Forelimb muscle (tissue), 1 donor: ENCODE measurements around the gene CCDC192. TPM values are rescaled to one million over a fixed set of nuclear protein-coding genes. Genes with fewer than 3 reads are reported as not detected.
"Not testable (repeated sequence)": the region's sequence is repeated elsewhere in the genome, so short reads cannot be mapped to it uniquely, and the experiment has no call there.

Source experiments
- DNase-seq: peaks from one replicate; pipeline ENCODE4 v3.0.0-alpha.2; 2013; ENCODE audit warnings: low read depth
- polyA plus RNA-seq: library from polyadenylated mRNA; unstranded; fragments of 120-200 nt; gene quantifications from one replicate; pipeline ENCODE4 v1.2.1, GENCODE V29; 2013; ENCODE audit not compliant: insufficient read length

The CCDC192 gene
- polyA plus RNA-seq, 1 donor, result 0.48 TPM

- DNase-seq, result no peak
Measured at GRCh38 chr5:127762412-127762811, 59.2 kb downstream of the CCDC192 start.

- DNase-seq, result no peak
Measured at GRCh38 chr5:127766676-127767335, 63.6 kb downstream of the CCDC192 start.

DNA sequence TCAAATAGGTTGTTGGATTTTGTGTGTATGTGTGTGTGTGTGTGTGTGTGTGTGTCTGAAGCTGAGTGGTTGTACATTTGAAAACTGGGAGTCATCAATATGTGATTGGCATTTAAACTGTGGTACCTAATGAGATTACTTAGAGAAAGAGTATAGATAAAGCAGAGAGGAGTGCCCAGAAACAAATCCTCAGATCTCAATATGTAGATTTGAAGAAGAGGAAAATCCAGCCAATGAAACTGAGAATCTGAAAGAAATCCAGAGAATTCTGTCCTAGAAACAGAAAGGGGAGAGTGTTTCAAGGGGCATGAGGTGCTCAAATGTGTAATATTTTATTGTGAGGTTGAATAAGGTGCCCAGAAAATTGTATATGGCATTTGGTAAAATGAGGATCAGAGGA lies 66.2 kb downstream of the CCDC192 start:
- DNase-seq, result no peak

DNA sequence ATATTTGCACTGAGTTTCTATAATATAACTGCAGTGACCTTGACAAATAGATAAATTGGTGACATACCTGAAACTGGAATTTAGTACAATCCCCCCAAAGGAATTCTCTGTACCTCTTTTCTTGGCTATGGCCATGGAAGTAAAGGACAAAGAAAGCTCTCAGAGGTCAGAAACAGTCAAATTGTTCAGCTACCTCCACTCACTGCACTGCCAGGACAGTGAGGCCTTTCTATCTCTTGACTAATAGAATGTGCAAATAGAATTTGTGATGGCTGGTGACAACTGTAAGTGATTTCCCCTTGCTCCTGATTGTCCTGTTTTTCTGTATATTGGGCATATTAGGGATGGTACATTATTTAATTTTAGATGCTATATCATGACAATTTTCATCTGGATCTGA lies 67.1 kb downstream of the CCDC192 start:
- no peak for DNase-seq

DNA sequence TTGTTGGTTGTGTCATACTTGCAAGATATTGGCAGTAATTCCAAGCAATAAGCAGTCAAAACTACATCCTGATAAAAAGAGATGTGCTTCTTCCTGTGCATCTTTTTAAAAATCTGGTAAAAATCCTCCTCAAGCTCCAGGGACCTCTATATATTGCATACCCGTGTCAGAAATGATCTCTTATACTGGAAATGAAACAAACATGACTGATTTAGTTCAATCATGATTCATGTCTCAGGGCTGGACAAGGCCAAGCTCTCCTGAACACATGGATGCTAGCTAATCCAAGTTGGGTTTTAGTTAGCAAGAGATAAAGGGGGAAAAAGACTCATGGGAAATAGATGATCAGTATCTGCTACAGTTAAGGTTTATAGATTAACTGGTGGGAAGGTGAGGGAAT lies 69.3 kb downstream of the CCDC192 start:
- no peak for DNase-seq

DNA sequence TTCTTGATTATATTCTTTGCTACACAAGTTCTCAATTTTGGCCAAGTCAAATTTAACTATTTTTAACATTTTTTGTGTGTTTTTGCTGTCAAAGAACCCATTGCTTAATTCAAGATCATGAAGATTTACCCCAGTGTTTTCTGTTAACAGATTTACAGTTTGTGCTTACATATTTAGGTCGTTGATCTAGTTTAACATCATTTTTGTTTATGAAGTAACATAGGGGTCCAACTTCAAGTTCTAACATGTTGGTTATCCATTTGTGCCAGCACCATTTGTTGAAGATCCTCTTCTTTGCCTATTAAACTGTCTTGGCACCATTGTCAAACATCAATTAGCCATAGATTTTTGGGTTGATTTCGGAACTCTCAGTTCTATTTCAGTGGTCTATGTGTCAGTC lies 71.0 kb downstream of the CCDC192 start:
- DNase-seq, result no peak

DNA sequence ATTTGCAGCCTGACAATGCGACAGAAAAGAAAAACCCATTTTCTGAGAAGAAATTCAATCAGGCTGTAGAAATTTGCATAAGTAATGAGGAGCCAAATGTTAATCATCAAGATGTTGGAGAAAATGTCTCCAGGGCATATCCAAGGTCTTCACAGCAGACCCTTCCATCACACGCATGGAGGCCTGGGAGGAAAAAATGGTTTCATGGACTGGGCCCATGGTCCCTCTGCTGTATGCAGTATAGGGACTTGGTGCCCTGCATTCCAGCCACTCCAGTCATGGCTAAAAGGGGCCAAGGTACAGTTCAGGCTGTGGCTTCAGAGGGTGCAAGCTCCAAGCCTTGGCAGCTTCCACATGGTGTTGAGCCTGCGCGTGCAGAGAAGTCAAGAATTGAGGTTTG lies 73.3 kb downstream of the CCDC192 start:
- no peak for DNase-seq

GRCh38 chr5:127777957-127778356 lies 74.8 kb downstream of the CCDC192 start:
- no peak for DNase-seq

DNA sequence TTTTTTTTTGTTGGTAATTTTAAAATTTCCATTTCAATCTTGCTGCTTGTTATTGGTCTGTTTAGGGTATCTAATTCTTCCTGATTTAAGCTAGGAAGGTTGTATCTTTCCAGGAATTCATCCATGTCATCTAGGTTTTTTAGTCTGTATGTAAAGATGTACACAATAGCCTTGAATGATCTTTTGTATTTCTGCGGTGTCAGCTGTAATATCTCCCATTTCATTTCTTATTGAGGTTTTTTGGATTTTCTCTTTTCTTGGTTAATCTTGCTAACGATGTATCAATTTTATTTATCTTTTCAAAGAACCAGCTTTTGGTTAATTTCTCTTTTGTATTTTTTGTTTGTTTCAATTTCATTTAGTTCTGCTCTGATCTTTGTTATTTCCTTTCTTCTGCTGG lies 79.3 kb downstream of the CCDC192 start:
- DNase-seq, result not testable (repeated sequence)

- no peak for DNase-seq
Measured at GRCh38 chr5:127785098-127785927, 82.1 kb downstream of the CCDC192 start.

DNA sequence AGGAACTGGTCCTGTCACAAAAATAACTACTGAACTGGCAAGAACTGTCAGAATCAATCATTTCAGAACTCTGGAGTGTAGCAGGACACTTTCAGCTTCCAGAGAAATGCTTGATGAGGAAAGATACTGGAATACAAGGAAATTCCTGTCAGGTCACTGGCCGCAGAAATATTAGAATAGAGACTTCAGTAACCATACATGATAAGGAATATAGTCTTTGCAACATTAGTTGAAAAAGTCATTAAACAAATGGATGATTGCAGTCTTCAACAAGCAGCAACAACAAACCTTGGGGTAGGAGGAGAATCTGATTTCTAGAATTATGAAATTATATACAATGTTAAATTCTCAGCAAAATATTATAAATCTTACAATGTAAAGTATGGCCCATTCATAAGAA lies 88.2 kb downstream of the CCDC192 start:
- no peak for DNase-seq

GRCh38 chr5:127791908-127792307 lies 88.7 kb downstream of the CCDC192 start:
- not testable (repeated sequence) for DNase-seq

- DNase-seq, result no peak
Measured at GRCh38 chr5:127793052-127793451, 89.9 kb downstream of the CCDC192 start.

DNA sequence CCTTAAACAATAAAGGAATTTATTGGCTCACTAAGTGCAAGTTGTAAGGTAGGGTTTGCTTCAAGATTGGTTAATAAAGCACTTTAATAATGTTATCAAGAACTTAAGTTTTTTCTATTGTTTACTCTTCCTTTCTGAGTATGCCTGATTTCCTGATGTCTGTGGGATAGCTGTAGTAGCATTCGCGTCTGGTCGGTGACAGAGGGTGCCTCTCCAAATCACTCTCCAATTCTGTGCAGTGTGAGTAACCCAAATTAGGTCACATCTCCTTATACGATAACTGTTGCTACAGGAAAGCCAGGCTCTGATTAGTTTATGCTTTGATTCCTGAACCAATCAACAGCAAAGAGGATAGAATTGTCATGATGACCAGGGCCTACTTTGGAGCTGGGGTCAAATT lies 90.7 kb downstream of the CCDC192 start:
- no peak for DNase-seq

DNA sequence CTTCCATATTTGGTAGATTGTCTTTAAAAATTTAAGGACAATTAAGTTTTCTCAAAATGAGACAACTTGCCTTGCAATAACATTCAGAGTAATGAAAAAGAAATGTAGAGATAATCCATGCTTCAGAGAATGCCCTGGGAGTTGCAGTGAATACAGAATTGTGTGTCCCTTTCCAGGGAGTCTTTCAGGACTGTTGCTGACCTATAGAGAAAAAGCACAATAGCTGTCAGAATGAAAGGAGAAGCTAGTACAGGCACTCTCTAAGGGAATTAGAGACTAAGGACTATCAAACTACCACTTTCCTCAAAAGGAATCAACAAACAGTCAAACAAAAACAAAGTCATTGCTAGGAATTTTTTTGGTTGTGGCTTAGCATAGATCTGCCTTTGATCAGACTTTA lies 93.0 kb downstream of the CCDC192 start:
- no peak for DNase-seq

DNA sequence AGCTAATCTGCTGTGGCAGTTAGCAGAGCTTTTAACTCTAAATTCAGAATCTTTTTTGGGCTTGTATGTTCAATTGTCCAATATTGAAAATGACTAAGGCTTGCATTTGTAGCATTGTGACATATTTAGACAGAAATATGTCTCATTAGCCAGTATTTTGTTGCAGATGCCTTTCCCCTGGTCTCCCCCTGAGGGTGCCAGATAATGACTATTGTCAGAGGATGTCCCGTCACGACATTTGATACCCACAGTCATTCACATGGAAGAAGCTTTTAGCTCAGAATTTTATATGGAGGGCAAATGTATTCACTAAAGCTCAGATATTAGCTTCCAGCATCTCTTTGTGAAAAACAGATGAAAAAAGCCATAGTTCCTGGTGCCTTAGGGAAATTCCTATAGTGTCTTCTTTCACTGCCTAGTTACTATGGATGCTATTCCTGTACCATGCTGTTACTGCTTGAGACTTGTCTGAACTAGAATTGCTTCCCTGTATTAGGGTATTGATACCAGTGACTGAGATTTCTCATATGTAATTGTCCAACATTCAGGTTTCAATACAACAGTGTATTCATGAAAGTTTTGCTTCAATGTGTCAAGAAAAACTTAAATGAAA lies 96.2 kb downstream of the CCDC192 start:
- no peak for DNase-seq

DNA sequence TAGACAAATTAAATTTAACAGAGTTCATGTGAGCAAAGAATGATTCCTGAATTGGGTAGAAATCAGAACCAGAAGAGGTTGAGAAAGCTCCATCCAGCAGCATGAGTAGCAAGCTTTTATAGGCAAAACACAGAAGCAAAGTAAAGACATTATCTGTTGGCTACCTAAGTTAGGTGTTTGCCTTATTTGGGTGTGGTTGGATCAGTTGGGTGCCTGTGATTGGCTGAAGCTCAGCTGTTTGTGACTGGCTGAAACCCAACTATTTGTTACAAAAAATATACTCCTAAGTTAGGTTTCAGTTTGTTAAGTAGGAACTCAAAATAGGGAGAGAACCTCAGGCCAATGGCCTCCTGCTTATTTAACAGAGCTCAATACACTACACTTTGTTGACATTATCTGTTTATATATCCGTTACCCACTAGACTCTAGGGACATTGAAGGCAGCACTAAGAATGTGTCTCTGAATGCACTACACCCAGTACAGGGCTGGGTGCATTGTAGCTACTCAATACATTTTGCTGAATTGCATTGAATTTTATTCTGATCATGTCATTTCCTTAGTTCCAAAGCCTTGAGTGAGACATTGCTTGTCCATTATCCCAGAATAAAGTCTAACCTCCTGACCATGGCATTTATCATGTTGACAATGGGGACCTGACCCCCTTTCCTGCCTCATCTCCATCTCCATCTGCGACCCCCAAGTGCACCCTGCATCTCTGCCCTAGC lies 98.7 kb downstream of the CCDC192 start:
- DNase-seq, result no peak

- DNase-seq, result no peak
Measured at GRCh38 chr5:127802477-127802865, 99.3 kb downstream of the CCDC192 start.

GRCh38 chr5:127804886-127805426 lies 101.8 kb downstream of the CCDC192 start:
- DNase-seq, result no peak

DNA sequence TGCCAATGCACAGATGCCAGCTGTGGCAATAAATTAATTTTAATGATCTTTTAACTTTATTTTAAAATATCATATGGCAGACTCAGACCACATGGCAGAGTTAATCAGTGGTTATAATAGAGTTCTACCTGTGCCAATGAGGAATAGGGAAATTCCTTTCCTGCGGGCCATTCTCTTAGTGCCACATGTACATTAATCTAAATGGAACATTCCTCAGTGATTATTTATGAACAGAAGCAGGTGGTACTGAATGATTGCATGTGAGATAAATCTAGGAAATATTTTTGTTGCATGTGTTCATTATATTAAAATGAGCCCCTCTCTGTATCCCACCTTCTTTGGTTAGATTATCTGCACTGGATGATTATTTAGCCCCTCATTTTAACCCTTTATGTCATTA lies 102.3 kb downstream of the CCDC192 start:
- no peak for DNase-seq

GRCh38 chr5:127806776-127807175 lies 103.6 kb downstream of the CCDC192 start:
- DNase-seq, result no peak

DNA sequence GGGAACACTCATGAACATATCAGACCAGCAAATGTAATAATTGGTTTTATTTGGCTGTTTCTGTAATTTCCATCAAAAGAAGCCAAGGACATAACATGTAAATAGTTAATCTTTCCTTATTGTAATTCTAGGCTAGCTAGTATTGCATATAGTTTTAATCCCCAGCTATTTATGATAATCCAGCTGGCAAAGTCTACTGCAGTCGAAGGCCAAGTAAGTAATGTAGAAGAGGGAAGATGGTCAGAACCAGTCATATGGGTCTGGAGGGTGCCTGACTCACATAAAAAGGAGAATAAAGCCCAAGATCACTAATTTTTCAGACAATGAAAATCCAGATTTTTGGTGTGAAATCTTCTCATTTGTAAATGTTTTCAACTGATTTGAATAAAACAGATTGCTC lies 106.3 kb downstream of the CCDC192 start:
- no peak for DNase-seq
